GM23338 (cell line): ENCODE measurements around the gene ACE2. TPM values are rescaled to one million over a fixed set of nuclear protein-coding genes. Genes with fewer than 3 reads are reported as not detected.

ENCODE experiments used
- ATAC-seq: fragments of 200-7000 bp; cut with Tn5 transposase; 3 replicates; pipeline ENCODE4 v1.9.1; 2020
- DNase-seq: peaks from one replicate; pipeline ENCODE4 v3.0.0-alpha.2; 2015; ENCODE audit warnings: low spot score
- H2AFZ ChIP-seq: fragments of 200-600 bp; sonication (generic); 2 replicates; pipeline ENCODE4 v1.8.0; 2016; ENCODE audit warnings: antibody characterized with exemption, mild to moderate bottlenecking, moderate library complexity
- H3F3A ChIP-seq: fragments of 200-600 bp; sonication (generic); replicated peaks from 2 replicates; pipeline ENCODE4 v1.8.0; 2017; ENCODE audit warnings: antibody characterized with exemption, mixed run types, low read depth
- H3K27ac ChIP-seq: fragments of 200-600 bp; sonication (generic); 2 replicates; pipeline ENCODE4 v1.6.1; 2016; ENCODE audit warnings: low read depth
- H3K27me3 ChIP-seq: fragments of 200-600 bp; sonication (generic); 2 replicates; pipeline ENCODE4 v1.8.0; 2016; ENCODE audit warnings: mild to moderate bottlenecking, mixed run types, moderate library complexity; ENCODE audit not compliant: insufficient read depth
- H3K36me3 ChIP-seq: fragments of 200-600 bp; sonication (generic); 2 replicates; pipeline ENCODE4 v1.8.0; 2016; ENCODE audit warnings: mild to moderate bottlenecking; ENCODE audit not compliant: insufficient read depth
- H3K4me1 ChIP-seq: fragments of 200-600 bp; sonication (generic); 2 replicates; pipeline ENCODE4 v1.8.0; 2016; ENCODE audit warnings: mild to moderate bottlenecking, moderate library complexity; ENCODE audit not compliant: insufficient read depth
- H3K4me2 ChIP-seq: fragments of 200-600 bp; sonication (generic); 2 replicates; pipeline ENCODE4 v1.7.1; 2017; ENCODE audit warnings: mixed run types
- H3K4me3 ChIP-seq: fragments of 200-600 bp; sonication (generic); 2 replicates; pipeline ENCODE4 v1.6.1; 2016; ENCODE audit warnings: mixed run types
- H3K79me2 ChIP-seq: fragments of 200-600 bp; sonication (generic); replicated peaks from 2 replicates; pipeline ENCODE4 v1.8.0; 2017; ENCODE audit warnings: mild to moderate bottlenecking; ENCODE audit not compliant: insufficient read depth
- H3K9me2 ChIP-seq: fragments of 200-600 bp; sonication (generic); 2 replicates; pipeline ENCODE4 v1.8.0; 2017; ENCODE audit not compliant: insufficient read depth
- H4K20me1 ChIP-seq: fragments of 200-600 bp; sonication (generic); replicated peaks from 2 replicates; pipeline ENCODE4 v1.8.0; 2017; ENCODE audit warnings: mild to moderate bottlenecking; ENCODE audit not compliant: insufficient read depth
- H3K27ac Mint-ChIP-seq: 2 replicates; pipeline ENCODE4 v1.8.0; 2020; ENCODE audit warnings: inconsistent platforms, mild to moderate bottlenecking, moderate library complexity, mixed read lengths
- H3K27me3 Mint-ChIP-seq: 3 replicates; pipeline ENCODE4 v1.8.0; 2022; ENCODE audit warnings: low read depth, mild to moderate bottlenecking, moderate library complexity, mixed read lengths, inconsistent platforms; ENCODE audit not compliant: insufficient read depth, poor library complexity
- H3K36me3 Mint-ChIP-seq: 3 replicates; pipeline ENCODE4 v1.8.0; 2021; ENCODE audit warnings: low read depth, mild to moderate bottlenecking, inconsistent platforms, moderate library complexity, mixed read lengths
- H3K4me1 Mint-ChIP-seq: 3 replicates; pipeline ENCODE4 v1.8.0; 2020; ENCODE audit warnings: mild to moderate bottlenecking, inconsistent platforms, mixed read lengths
- H3K4me3 Mint-ChIP-seq: 3 replicates; pipeline ENCODE4 v1.8.0; 2021; ENCODE audit warnings: moderate library complexity, mild to moderate bottlenecking, inconsistent platforms, mixed read lengths
- H3K9me3 Mint-ChIP-seq: 3 replicates; pipeline ENCODE4 v1.8.0; 2020; ENCODE audit warnings: moderate library complexity, mild to moderate bottlenecking, inconsistent platforms, mixed read lengths
- NANOG ChIP-seq: IDR thresholded peaks from 2 replicates; pipeline ENCODE4 v1.6.1; 2016; ENCODE audit warnings: antibody characterized with exemption, borderline replicate concordance
- STAT1 ChIP-seq: IDR thresholded peaks from one replicate; pipeline ENCODE4 v1.6.1; 2016; ENCODE audit warnings: antibody characterized with exemption; ENCODE audit not compliant: unreplicated experiment
- polyA plus RNA-seq: library from polyadenylated mRNA; unstranded; fragments of >200 nt; fragmentation: Nextera tagmentation; extraction: Ambion mirVana; gene quantifications from 2 replicates; pipeline ENCODE4 v1.2.1, GENCODE V29; 2016
- total RNA-seq: library from RNA; depleted of rRNA; stranded (reverse); fragments of >200 nt; shearing (Covaris generic); gene quantifications from 2 replicates; pipeline ENCODE4 v1.2.3, GENCODE V29; 2014
- TF ChIP-seq, protein P1 (sequence below): IDR thresholded peaks from one replicate; pipeline ENCODE4 v1.6.1; 2018; ENCODE audit warnings: antibody characterized with exemption; ENCODE audit not compliant: unreplicated experiment
- TF ChIP-seq, protein P2 (sequence below): fragments of 250-450 bp; sonication (Bioruptor Pico); IDR thresholded peaks from 2 replicates; pipeline ENCODE4 v1.5.0; 2020; ENCODE audit warnings: mild to moderate bottlenecking, moderate library complexity

ACE2 gene
- total and polyA plus RNA-seq, 2 experiments from 2014 or later, result 0.10 TPM; not detected in 1

DNA sequence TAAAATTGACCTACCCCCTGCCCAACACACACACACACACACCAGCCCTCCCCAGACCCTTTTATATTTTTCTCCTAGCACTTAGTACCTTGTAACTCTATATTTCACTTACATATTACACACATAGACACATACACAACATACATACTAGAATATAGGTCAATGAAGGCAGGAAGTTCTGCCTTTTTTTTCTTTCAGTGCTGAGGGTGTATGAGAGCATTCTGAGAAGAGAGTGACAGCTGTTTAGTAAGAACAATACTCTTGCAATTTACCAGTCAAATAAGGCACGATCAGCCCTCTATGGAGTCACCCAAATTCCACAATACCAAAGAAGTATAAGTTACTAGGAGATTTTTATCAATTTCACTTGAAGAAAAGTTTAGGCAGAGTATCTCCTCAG is 33.5 kb downstream of the ACE2 start:
- H3F3A ChIP-seq, result no peaks in the 10 kb centered on the region
- no peak overlapping the region for H3K4me3 ChIP-seq
- H2AFZ ChIP-seq, result no peak overlapping the region
- no peaks in the 10 kb centered on the region for H3K9me2 ChIP-seq
- peaks cover 32% of the 10 kb centered on the region for H3K4me1 Mint-ChIP-seq
- no peaks in the 10 kb centered on the region for H3K9me3 Mint-ChIP-seq
- H3K27me3 ChIP-seq, result no peaks in the 10 kb centered on the region
- H3K79me2 ChIP-seq, result no peaks in the 10 kb centered on the region
- no peak overlapping the region for H3K27ac Mint-ChIP-seq
- no peak overlapping the region for H3K27ac ChIP-seq
- H3K27me3 Mint-ChIP-seq, result peaks cover 4% of the 10 kb centered on the region
- no peaks in the 10 kb centered on the region for H3K36me3 Mint-ChIP-seq
- H3K36me3 ChIP-seq, result no peaks in the 10 kb centered on the region
- no peak overlapping the region for H3K4me2 ChIP-seq
- H4K20me1 ChIP-seq, result no peaks in the 10 kb centered on the region
- ATAC-seq, result no peak
- DNase-seq, result no peak
- 0 out of 2 replicates have a peak, but pooled peaks cover 3% of the 10 kb centered on the region for H3K4me1 ChIP-seq
- H3K4me3 Mint-ChIP-seq, result no peak overlapping the region
- no peak for TF ChIP-seq NANOG
- TF ChIP-seq, protein P1, sequence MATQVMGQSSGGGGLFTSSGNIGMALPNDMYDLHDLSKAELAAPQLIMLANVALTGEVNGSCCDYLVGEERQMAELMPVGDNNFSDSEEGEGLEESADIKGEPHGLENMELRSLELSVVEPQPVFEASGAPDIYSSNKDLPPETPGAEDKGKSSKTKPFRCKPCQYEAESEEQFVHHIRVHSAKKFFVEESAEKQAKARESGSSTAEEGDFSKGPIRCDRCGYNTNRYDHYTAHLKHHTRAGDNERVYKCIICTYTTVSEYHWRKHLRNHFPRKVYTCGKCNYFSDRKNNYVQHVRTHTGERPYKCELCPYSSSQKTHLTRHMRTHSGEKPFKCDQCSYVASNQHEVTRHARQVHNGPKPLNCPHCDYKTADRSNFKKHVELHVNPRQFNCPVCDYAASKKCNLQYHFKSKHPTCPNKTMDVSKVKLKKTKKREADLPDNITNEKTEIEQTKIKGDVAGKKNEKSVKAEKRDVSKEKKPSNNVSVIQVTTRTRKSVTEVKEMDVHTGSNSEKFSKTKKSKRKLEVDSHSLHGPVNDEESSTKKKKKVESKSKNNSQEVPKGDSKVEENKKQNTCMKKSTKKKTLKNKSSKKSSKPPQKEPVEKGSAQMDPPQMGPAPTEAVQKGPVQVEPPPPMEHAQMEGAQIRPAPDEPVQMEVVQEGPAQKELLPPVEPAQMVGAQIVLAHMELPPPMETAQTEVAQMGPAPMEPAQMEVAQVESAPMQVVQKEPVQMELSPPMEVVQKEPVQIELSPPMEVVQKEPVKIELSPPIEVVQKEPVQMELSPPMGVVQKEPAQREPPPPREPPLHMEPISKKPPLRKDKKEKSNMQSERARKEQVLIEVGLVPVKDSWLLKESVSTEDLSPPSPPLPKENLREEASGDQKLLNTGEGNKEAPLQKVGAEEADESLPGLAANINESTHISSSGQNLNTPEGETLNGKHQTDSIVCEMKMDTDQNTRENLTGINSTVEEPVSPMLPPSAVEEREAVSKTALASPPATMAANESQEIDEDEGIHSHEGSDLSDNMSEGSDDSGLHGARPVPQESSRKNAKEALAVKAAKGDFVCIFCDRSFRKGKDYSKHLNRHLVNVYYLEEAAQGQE, result no peak
- no peak for TF ChIP-seq STAT1
- TF ChIP-seq, protein P2, sequence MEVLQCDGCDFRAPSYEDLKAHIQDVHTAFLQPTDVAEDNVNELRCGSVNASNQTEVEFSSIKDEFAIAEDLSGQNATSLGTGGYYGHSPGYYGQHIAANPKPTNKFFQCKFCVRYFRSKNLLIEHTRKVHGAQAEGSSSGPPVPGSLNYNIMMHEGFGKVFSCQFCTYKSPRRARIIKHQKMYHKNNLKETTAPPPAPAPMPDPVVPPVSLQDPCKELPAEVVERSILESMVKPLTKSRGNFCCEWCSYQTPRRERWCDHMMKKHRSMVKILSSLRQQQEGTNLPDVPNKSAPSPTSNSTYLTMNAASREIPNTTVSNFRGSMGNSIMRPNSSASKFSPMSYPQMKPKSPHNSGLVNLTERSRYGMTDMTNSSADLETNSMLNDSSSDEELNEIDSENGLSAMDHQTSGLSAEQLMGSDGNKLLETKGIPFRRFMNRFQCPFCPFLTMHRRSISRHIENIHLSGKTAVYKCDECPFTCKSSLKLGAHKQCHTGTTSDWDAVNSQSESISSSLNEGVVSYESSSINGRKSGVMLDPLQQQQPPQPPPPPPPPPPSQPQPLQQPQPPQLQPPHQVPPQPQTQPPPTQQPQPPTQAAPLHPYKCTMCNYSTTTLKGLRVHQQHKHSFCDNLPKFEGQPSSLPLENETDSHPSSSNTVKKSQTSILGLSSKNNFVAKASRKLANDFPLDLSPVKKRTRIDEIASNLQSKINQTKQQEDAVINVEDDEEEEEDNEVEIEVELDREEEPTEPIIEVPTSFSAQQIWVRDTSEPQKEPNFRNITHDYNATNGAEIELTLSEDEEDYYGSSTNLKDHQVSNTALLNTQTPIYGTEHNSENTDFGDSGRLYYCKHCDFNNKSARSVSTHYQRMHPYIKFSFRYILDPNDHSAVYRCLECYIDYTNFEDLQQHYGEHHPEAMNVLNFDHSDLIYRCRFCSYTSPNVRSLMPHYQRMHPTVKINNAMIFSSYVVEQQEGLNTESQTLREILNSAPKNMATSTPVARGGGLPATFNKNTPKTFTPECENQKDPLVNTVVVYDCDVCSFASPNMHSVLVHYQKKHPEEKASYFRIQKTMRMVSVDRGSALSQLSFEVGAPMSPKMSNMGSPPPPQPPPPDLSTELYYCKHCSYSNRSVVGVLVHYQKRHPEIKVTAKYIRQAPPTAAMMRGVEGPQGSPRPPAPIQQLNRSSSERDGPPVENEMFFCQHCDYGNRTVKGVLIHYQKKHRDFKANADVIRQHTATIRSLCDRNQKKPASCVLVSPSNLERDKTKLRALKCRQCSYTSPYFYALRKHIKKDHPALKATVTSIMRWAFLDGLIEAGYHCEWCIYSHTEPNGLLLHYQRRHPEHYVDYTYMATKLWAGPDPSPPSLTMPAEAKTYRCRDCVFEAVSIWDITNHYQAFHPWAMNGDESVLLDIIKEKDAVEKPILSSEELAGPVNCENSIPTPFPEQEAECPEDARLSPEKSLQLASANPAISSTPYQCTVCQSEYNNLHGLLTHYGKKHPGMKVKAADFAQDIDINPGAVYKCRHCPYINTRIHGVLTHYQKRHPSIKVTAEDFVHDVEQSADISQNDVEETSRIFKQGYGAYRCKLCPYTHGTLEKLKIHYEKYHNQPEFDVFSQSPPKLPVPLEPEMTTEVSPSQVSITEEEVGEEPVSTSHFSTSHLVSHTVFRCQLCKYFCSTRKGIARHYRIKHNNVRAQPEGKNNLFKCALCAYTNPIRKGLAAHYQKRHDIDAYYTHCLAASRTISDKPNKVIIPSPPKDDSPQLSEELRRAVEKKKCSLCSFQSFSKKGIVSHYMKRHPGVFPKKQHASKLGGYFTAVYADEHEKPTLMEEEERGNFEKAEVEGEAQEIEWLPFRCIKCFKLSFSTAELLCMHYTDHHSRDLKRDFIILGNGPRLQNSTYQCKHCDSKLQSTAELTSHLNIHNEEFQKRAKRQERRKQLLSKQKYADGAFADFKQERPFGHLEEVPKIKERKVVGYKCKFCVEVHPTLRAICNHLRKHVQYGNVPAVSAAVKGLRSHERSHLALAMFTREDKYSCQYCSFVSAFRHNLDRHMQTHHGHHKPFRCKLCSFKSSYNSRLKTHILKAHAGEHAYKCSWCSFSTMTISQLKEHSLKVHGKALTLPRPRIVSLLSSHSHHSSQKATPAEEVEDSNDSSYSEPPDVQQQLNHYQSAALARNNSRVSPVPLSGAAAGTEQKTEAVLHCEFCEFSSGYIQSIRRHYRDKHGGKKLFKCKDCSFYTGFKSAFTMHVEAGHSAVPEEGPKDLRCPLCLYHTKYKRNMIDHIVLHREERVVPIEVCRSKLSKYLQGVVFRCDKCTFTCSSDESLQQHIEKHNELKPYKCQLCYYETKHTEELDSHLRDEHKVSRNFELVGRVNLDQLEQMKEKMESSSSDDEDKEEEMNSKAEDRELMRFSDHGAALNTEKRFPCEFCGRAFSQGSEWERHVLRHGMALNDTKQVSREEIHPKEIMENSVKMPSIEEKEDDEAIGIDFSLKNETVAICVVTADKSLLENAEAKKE (CRISPR knock-in tag), result no peak
